CD4-positive, alpha-beta T cell (primary cell): ENCODE results near the gene KCNC1. TPM values are rescaled to one million over a fixed set of nuclear protein-coding genes. Genes with fewer than 3 reads are reported as not detected.

ENCODE experiments used
- ATAC-seq: fragments of 200-7000 bp; cut with Tn5 transposase; one replicate; pipeline ENCODE4 v1.10.0; 2022; ENCODE audit warnings: mild to moderate bottlenecking; ENCODE audit not compliant: poor library complexity
- CTCF ChIA-PET: fragments of 350-600 bp; sonication (Branson Sonifier 250); formaldehyde crosslinking; loops from one replicate; lab custom pipeline; 2021; ENCODE audit warnings: antibody characterized with exemption, inconsistent platforms; lab: Charles Lee
- POLR2A ChIA-PET: fragments of 350-600 bp; sonication (Branson Sonifier 250); formaldehyde crosslinking; loops from one replicate; lab custom pipeline; 2021; ENCODE audit warnings: antibody characterized with exemption, inconsistent platforms; lab: Charles Lee
- DNase-seq, 14 experiments: peaks; one replicate each; pipeline ENCODE4 v3.0.0-alpha.2; 2013 to 2020; ENCODE audit warnings: mixed read lengths in 2 of 14
- H3K27ac ChIP-seq, 2 donors: one replicate each; pipeline versions ENCODE4 v1.5.1 to v1.7.0; 2013; ENCODE audit warnings: low read length in 2 of 2, low read depth in 1 of 2, mild to moderate bottlenecking in 1 of 2
- H3K27me3 ChIP-seq, 2 experiments: 1 replicate in 1 of 2; 2 replicates in 1 of 2; pipeline versions ENCODE4 v1.6.1 to v1.7.0; 2013; ENCODE audit warnings: low read length in 2 of 2, control low read depth in 1 of 2, mild to moderate bottlenecking in 1 of 2, moderate library complexity in 1 of 2; ENCODE audit not compliant: insufficient read depth in 2 of 2, control insufficient read depth in 1 of 2
- H3K36me3 ChIP-seq: one replicate; pipeline ENCODE4 v1.6.1; 2013; ENCODE audit warnings: low read length, control low read depth; ENCODE audit not compliant: insufficient read depth
- H3K4me1 ChIP-seq: one replicate; pipeline ENCODE4 v1.6.1; 2013; ENCODE audit warnings: low read length, control low read depth; ENCODE audit not compliant: insufficient read depth
- H3K4me3 ChIP-seq: one replicate; pipeline ENCODE4 v1.5.1; 2013; ENCODE audit warnings: mild to moderate bottlenecking, low read length, moderate library complexity
- H3K9me3 ChIP-seq, 2 experiments: 1 replicate in 1 of 2; 2 replicates in 1 of 2; pipeline versions ENCODE4 v1.6.1 to v1.7.0; 2013; ENCODE audit warnings: low read length in 2 of 2, mild to moderate bottlenecking in 2 of 2, control low read depth in 1 of 2, moderate library complexity in 1 of 2; ENCODE audit not compliant: control insufficient read depth in 1 of 2, insufficient read depth in 1 of 2
- H3K27ac Mint-ChIP-seq: one replicate; pipeline ENCODE4 v1.8.0; 2020; ENCODE audit warnings: mixed read lengths
- H3K27me3 Mint-ChIP-seq: one replicate; pipeline ENCODE4 v1.8.0; 2021; ENCODE audit warnings: mixed read lengths
- H3K36me3 Mint-ChIP-seq: one replicate; pipeline ENCODE4 v1.8.0; 2021; ENCODE audit warnings: low read depth, mixed read lengths
- H3K4me1 Mint-ChIP-seq: one replicate; pipeline ENCODE4 v1.8.0; 2021; ENCODE audit warnings: low read depth, mixed read lengths
- H3K4me3 Mint-ChIP-seq: one replicate; pipeline ENCODE4 v1.8.0; 2020; ENCODE audit warnings: mild to moderate bottlenecking, mixed read lengths
- H3K9me3 Mint-ChIP-seq: one replicate; pipeline ENCODE4 v1.8.0; 2020; ENCODE audit warnings: mixed read lengths
- intact Hi-C, 2 experiments: fragments of 100-400 bp; cut with DNase I in 1 of 2; cut with micrococcal nuclease in 1 of 2; formaldehyde crosslinking; loops; one replicate each; pipeline versions ENCODE4 v1.15.1 to v1.9.0; 2023 to 2025; cut with DNase I, micrococcal nuclease
- total RNA-seq, 174 experiments: library from RNA in 2 of 174; stranded (reverse) in 2 of 174; gene quantifications; one replicate each; pipeline ENCODE4 v1.2.3 and lab custom pipeline; 2021 to 2026
- TF ChIP-seq, protein P1 (sequence below): fragments of 200-600 bp; IDR thresholded peaks from one replicate; pipeline ENCODE4 v1.8.0; 2022; ENCODE audit warnings: antibody characterized with exemption, mild to moderate bottlenecking

The KCNC1 gene
- total RNA-seq, 2 experiments from 2014 or later, result not detected

- Mint-ChIP-seq H3K27ac (no peak overlapping the region), H3K9me3 (no peaks in the 10 kb centered on the region), H3K4me1 (no peaks in the 10 kb centered on the region), H3K4me3 (no peak overlapping the region), H3K36me3 (no peaks in the 10 kb centered on the region), H3K27me3 (no peaks in the 10 kb centered on the region)
- ChIA-PET CTCF (no interaction called here), POLR2A (no interaction called here)
- H3K27ac ChIP-seq, result no peak overlapping the region
- no peaks in the 10 kb centered on the region for H3K4me1 ChIP-seq
- H3K27me3 ChIP-seq, result no peaks in the 10 kb centered on the region
- no peaks in the 10 kb centered on the region for H3K36me3 ChIP-seq
- peaks cover 0 to 14% of the 10 kb centered on the region in 2 experiments for H3K9me3 ChIP-seq
- ATAC-seq (no peak), DNase-seq (no peak)
- TF ChIP-seq, protein P1, sequence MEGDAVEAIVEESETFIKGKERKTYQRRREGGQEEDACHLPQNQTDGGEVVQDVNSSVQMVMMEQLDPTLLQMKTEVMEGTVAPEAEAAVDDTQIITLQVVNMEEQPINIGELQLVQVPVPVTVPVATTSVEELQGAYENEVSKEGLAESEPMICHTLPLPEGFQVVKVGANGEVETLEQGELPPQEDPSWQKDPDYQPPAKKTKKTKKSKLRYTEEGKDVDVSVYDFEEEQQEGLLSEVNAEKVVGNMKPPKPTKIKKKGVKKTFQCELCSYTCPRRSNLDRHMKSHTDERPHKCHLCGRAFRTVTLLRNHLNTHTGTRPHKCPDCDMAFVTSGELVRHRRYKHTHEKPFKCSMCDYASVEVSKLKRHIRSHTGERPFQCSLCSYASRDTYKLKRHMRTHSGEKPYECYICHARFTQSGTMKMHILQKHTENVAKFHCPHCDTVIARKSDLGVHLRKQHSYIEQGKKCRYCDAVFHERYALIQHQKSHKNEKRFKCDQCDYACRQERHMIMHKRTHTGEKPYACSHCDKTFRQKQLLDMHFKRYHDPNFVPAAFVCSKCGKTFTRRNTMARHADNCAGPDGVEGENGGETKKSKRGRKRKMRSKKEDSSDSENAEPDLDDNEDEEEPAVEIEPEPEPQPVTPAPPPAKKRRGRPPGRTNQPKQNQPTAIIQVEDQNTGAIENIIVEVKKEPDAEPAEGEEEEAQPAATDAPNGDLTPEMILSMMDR, result no peak
- H3K4me3 ChIP-seq, result no peak overlapping the region
- intact Hi-C loops, result no loop called here
Measured at GRCh38 chr11:17773674-17774073, 39.1 kb downstream of the KCNC1 start.

GRCh38 chr11:17774232-17775034 lies 39.9 kb downstream of the KCNC1 start:
- ChIA-PET CTCF (no interaction called here), POLR2A (no interaction called here)
- DNase-seq, result no peak
- no peaks in the 10 kb centered on the region for H3K9me3 Mint-ChIP-seq
- H3K27ac Mint-ChIP-seq, result no peak overlapping the region
- TF ChIP-seq, protein P1, result no peak
- no peaks in the 10 kb centered on the region for H3K27me3 Mint-ChIP-seq
- H3K4me3 Mint-ChIP-seq, result no peak overlapping the region
- Histone ChIP-seq H3K9me3 (peaks cover 0 to 14% of the 10 kb centered on the region in 2 experiments), H3K4me3 (no peak overlapping the region), H3K27ac (no peak overlapping the region), H3K27me3 (no peaks in the 10 kb centered on the region), H3K4me1 (no peaks in the 10 kb centered on the region), H3K36me3 (no peaks in the 10 kb centered on the region)
- no peaks in the 10 kb centered on the region for H3K4me1 Mint-ChIP-seq
- no peak for ATAC-seq
- no peaks in the 10 kb centered on the region for H3K36me3 Mint-ChIP-seq
- intact Hi-C loops, result no loop called here

- DNase-seq (no peak), ATAC-seq (no peak)
- H3K4me1 ChIP-seq, result no peaks in the 10 kb centered on the region
- TF ChIP-seq, protein P1, result no peak
- no peak overlapping the region for H3K4me3 ChIP-seq
- H3K36me3 Mint-ChIP-seq, result no peaks in the 10 kb centered on the region
- H3K27ac Mint-ChIP-seq, result no peak overlapping the region
- H3K4me1 Mint-ChIP-seq, result no peaks in the 10 kb centered on the region
- H3K4me3 Mint-ChIP-seq, result no peak overlapping the region
- ChIA-PET CTCF (no interaction called here), POLR2A (no interaction called here)
- no peaks in the 10 kb centered on the region for H3K9me3 Mint-ChIP-seq
- H3K9me3 ChIP-seq, result peaks cover 0 to 14% of the 10 kb centered on the region in 2 experiments
- intact Hi-C loops, result no loop called here
- no peaks in the 10 kb centered on the region for H3K27me3 ChIP-seq
- H3K27me3 Mint-ChIP-seq, result no peaks in the 10 kb centered on the region
- no peaks in the 10 kb centered on the region for H3K36me3 ChIP-seq
- no peak overlapping the region for H3K27ac ChIP-seq
Measured at GRCh38 chr11:17775035-17775348, 40.4 kb downstream of the KCNC1 start.
